Stimulated activated CD8-positive, alpha-beta memory T cell treated with anti-CD3 and anti-CD28 coated beads, Interleukin-2, amount 100 ng/mL, for 1 hour (primary cell): ENCODE data around the gene NCK2.
A peak's percentile ranks its signal among the peaks of the same experiment; 100 is the strongest.

Source experiments
- DNase-seq, 2 donors: peaks; one replicate each; pipeline ENCODE4 v3.0.0-alpha.2; 2020; ENCODE audit warnings: low read depth in 2 of 2

Gene NCK2

GRCh38 chr2:105872830-105873229 is 128.1 kb downstream of the NCK2 start:
- no peak for DNase-seq

GRCh38 chr2:105873281-105873680 is 128.6 kb downstream of the NCK2 start:
- no peak for DNase-seq

- DNase-seq = peak; percentile 24 to 32
Observed at GRCh38 chr2:105873721-105874120, 129.0 kb downstream of the NCK2 start.

GRCh38 chr2:105874466-105874865 is 129.8 kb downstream of the NCK2 start:
- no peak for DNase-seq

GRCh38 chr2:105875241-105875640 is 130.5 kb downstream of the NCK2 start:
- DNase-seq = no peak

GRCh38 chr2:105876191-105876590 is 131.5 kb downstream of the NCK2 start:
- no peak for DNase-seq

- DNase-seq = no peak
Observed at GRCh38 chr2:105877945-105878344, 133.2 kb downstream of the NCK2 start.

GRCh38 chr2:105879106-105879802 is 134.5 kb downstream of the NCK2 start:
- DNase-seq = no peak

- no peak for DNase-seq
Observed at GRCh38 chr2:105879803-105880300, 135.1 kb downstream of the NCK2 start.

GRCh38 chr2:105880637-105881036 is 135.9 kb downstream of the NCK2 start:
- no peak for DNase-seq

GRCh38 chr2:105881286-105882136 is 136.8 kb downstream of the NCK2 start:
- DNase-seq = no peak

GRCh38 chr2:105882341-105882740 is 137.6 kb downstream of the NCK2 start:
- no peak for DNase-seq

GRCh38 chr2:105882920-105883435 is 138.3 kb downstream of the NCK2 start:
- no peak for DNase-seq

GRCh38 chr2:105883911-105884694 is 139.4 kb downstream of the NCK2 start:
- no peak for DNase-seq

GRCh38 chr2:105885456-105885855 is 140.7 kb downstream of the NCK2 start:
- no peak for DNase-seq

- no peak for DNase-seq
Observed at GRCh38 chr2:105886029-105886454, 141.3 kb downstream of the NCK2 start.

- DNase-seq = no peak
Observed at GRCh38 chr2:105886687-105887086, 142.0 kb downstream of the NCK2 start.

GRCh38 chr2:105887256-105887655 is 142.5 kb downstream of the NCK2 start:
- DNase-seq = no peak

- DNase-seq = no peak
Observed at GRCh38 chr2:105888625-105889024, 143.9 kb downstream of the NCK2 start.

GRCh38 chr2:105889046-105889445 is 144.3 kb downstream of the NCK2 start:
- DNase-seq = no peak

GRCh38 chr2:105890111-105890510 is 145.4 kb downstream of the NCK2 start:
- DNase-seq = no peak

- no peak for DNase-seq
Observed at GRCh38 chr2:105890856-105891255, 146.1 kb downstream of the NCK2 start.
